ENCODE measurements around the gene PAM.
A peak's percentile ranks its signal among the peaks of the same experiment; 100 is the strongest.

Gene PAM

GRCh38 chr5:103000089-103000488 lies 245.0 kb downstream of the PAM start:
- no peak for DNase-seq (ENCODE audit: insufficient read length, low spot score)
- FAIRE-seq = no peak
- TF ChIP-seq TAF1 (IDR thresholded peaks at IDR 0.05; ENCODE audit: low read depth, low read length) = no peak
- no peak for TF ChIP-seq POLR2AphosphoS5 (IDR thresholded peaks at IDR 0.05; ENCODE audit: low read depth, low read length)
- no peak for TF ChIP-seq PAX5 (IDR thresholded peaks at IDR 0.05; ENCODE audit: insufficient read depth, low read length, severe bottlenecking)
- no peak for TF ChIP-seq SPI1 (IDR thresholded peaks at IDR 0.05; ENCODE audit: low read depth, low read length)
- TF ChIP-seq POU2F2 (IDR thresholded peaks at IDR 0.05; ENCODE audit: low read depth, low read length) = no peak
- no peak for TF ChIP-seq POLR2A (IDR thresholded peaks at IDR 0.05; ENCODE audit: low read depth, low read length)

- FAIRE-seq = no peak
- no peak for DNase-seq (ENCODE audit: insufficient read length, low spot score)
- TF ChIP-seq POLR2A (IDR thresholded peaks at IDR 0.05; ENCODE audit: low read depth, low read length) = no peak
- no peak for TF ChIP-seq POU2F2 (IDR thresholded peaks at IDR 0.05; ENCODE audit: low read depth, low read length)
- no peak for TF ChIP-seq POLR2AphosphoS5 (IDR thresholded peaks at IDR 0.05; ENCODE audit: low read depth, low read length)
- no peak for TF ChIP-seq TAF1 (IDR thresholded peaks at IDR 0.05; ENCODE audit: low read depth, low read length)
- TF ChIP-seq PAX5 (IDR thresholded peaks at IDR 0.05; ENCODE audit: insufficient read depth, low read length, severe bottlenecking) = no peak
- no peak for TF ChIP-seq SPI1 (IDR thresholded peaks at IDR 0.05; ENCODE audit: low read depth, low read length)
Observed at GRCh38 chr5:103003872-103004271, 248.8 kb downstream of the PAM start.

- FAIRE-seq = no peak
- TF ChIP-seq PAX5 (IDR thresholded peaks at IDR 0.05; ENCODE audit: insufficient read depth, low read length, severe bottlenecking) (no peak), POU2F2 (IDR thresholded peaks at IDR 0.05; ENCODE audit: low read depth, low read length) (no peak), TAF1 (IDR thresholded peaks at IDR 0.05; ENCODE audit: low read depth, low read length) (no peak), POLR2A (IDR thresholded peaks at IDR 0.05; ENCODE audit: low read depth, low read length) (no peak), POLR2AphosphoS5 (IDR thresholded peaks at IDR 0.05; ENCODE audit: low read depth, low read length) (no peak), SPI1 (IDR thresholded peaks at IDR 0.05; ENCODE audit: low read depth, low read length) (no peak)
- DNase-seq (ENCODE audit: insufficient read length, low spot score) = no peak
Observed at GRCh38 chr5:103005276-103005675, 250.2 kb downstream of the PAM start.

- DNase-seq (ENCODE audit: insufficient read length, low spot score) (no peak), FAIRE-seq (no peak)
- TF ChIP-seq POU2F2 (IDR thresholded peaks at IDR 0.05; ENCODE audit: low read depth, low read length) (no peak), POLR2A (IDR thresholded peaks at IDR 0.05; ENCODE audit: low read depth, low read length) (no peak), SPI1 (IDR thresholded peaks at IDR 0.05; ENCODE audit: low read depth, low read length) (no peak), PAX5 (IDR thresholded peaks at IDR 0.05; ENCODE audit: insufficient read depth, low read length, severe bottlenecking) (no peak), TAF1 (IDR thresholded peaks at IDR 0.05; ENCODE audit: low read depth, low read length) (no peak), POLR2AphosphoS5 (IDR thresholded peaks at IDR 0.05; ENCODE audit: low read depth, low read length) (no peak)
Observed at GRCh38 chr5:103006921-103007320, 251.8 kb downstream of the PAM start.

- FAIRE-seq (no peak), DNase-seq (ENCODE audit: insufficient read length, low spot score) (no peak)
- no peak for TF ChIP-seq POLR2A (IDR thresholded peaks at IDR 0.05; ENCODE audit: low read depth, low read length)
- no peak for TF ChIP-seq TAF1 (IDR thresholded peaks at IDR 0.05; ENCODE audit: low read depth, low read length)
- TF ChIP-seq PAX5 (IDR thresholded peaks at IDR 0.05; ENCODE audit: insufficient read depth, low read length, severe bottlenecking) = no peak
- TF ChIP-seq POLR2AphosphoS5 (IDR thresholded peaks at IDR 0.05; ENCODE audit: low read depth, low read length) = no peak
- TF ChIP-seq POU2F2 (IDR thresholded peaks at IDR 0.05; ENCODE audit: low read depth, low read length) = no peak
- no peak for TF ChIP-seq SPI1 (IDR thresholded peaks at IDR 0.05; ENCODE audit: low read depth, low read length)
Observed at GRCh38 chr5:103010168-103010567, 255.1 kb downstream of the PAM start.

GRCh38 chr5:103013933-103014552 lies 258.9 kb downstream of the PAM start:
- no peak for FAIRE-seq
- DNase-seq (ENCODE audit: insufficient read length, low spot score) = no peak
- TF ChIP-seq SPI1 (IDR thresholded peaks at IDR 0.05; ENCODE audit: low read depth, low read length) = no peak
- TF ChIP-seq POLR2A (IDR thresholded peaks at IDR 0.05; ENCODE audit: low read depth, low read length) = no peak
- TF ChIP-seq TAF1 (IDR thresholded peaks at IDR 0.05; ENCODE audit: low read depth, low read length) = no peak
- TF ChIP-seq POLR2AphosphoS5 (IDR thresholded peaks at IDR 0.05; ENCODE audit: low read depth, low read length) = no peak
- no peak for TF ChIP-seq PAX5 (IDR thresholded peaks at IDR 0.05; ENCODE audit: insufficient read depth, low read length, severe bottlenecking)
- TF ChIP-seq POU2F2 (IDR thresholded peaks at IDR 0.05; ENCODE audit: low read depth, low read length) = no peak

GRCh38 chr5:103014983-103015382 lies 259.9 kb downstream of the PAM start:
- DNase-seq (ENCODE audit: insufficient read length, low spot score) (no peak), FAIRE-seq (no peak)
- TF ChIP-seq POLR2A (IDR thresholded peaks at IDR 0.05; ENCODE audit: low read depth, low read length) = no peak
- TF ChIP-seq TAF1 (IDR thresholded peaks at IDR 0.05; ENCODE audit: low read depth, low read length) = no peak
- TF ChIP-seq PAX5 (IDR thresholded peaks at IDR 0.05; ENCODE audit: insufficient read depth, low read length, severe bottlenecking) = no peak
- TF ChIP-seq SPI1 (IDR thresholded peaks at IDR 0.05; ENCODE audit: low read depth, low read length) = no peak
- TF ChIP-seq POLR2AphosphoS5 (IDR thresholded peaks at IDR 0.05; ENCODE audit: low read depth, low read length) = no peak
- no peak for TF ChIP-seq POU2F2 (IDR thresholded peaks at IDR 0.05; ENCODE audit: low read depth, low read length)

- DNase-seq (ENCODE audit: insufficient read length, low spot score) (no peak), FAIRE-seq (no peak)
- TF ChIP-seq TAF1 (IDR thresholded peaks at IDR 0.05; ENCODE audit: low read depth, low read length) (no peak), SPI1 (IDR thresholded peaks at IDR 0.05; ENCODE audit: low read depth, low read length) (no peak), POLR2AphosphoS5 (IDR thresholded peaks at IDR 0.05; ENCODE audit: low read depth, low read length) (no peak), PAX5 (IDR thresholded peaks at IDR 0.05; ENCODE audit: insufficient read depth, low read length, severe bottlenecking) (no peak), POU2F2 (IDR thresholded peaks at IDR 0.05; ENCODE audit: low read depth, low read length) (no peak), POLR2A (IDR thresholded peaks at IDR 0.05; ENCODE audit: low read depth, low read length) (no peak)
Observed at GRCh38 chr5:103016167-103016566, 261.1 kb downstream of the PAM start.

GRCh38 chr5:103019804-103020203 lies 264.7 kb downstream of the PAM start:
- no peak for FAIRE-seq
- TF ChIP-seq TAF1 (IDR thresholded peaks at IDR 0.05; ENCODE audit: low read depth, low read length) (no peak), PAX5 (IDR thresholded peaks at IDR 0.05; ENCODE audit: insufficient read depth, low read length, severe bottlenecking) (no peak), SPI1 (IDR thresholded peaks at IDR 0.05; ENCODE audit: low read depth, low read length) (peak; percentile 56; the same call in 1 of the 2 replicates)
- no peak for DNase-seq (ENCODE audit: insufficient read length, low spot score)

- DNase-seq (ENCODE audit: insufficient read length, low spot score) = no peak
- peak; percentile 5 for FAIRE-seq
Observed at GRCh38 chr5:103021314-103021713, 266.2 kb downstream of the PAM start.

More at GRCh38 chr5:103021314-103021713, 266.2 kb downstream of the PAM start:
- no peak for TF ChIP-seq POLR2AphosphoS5 (IDR thresholded peaks at IDR 0.05; ENCODE audit: low read depth, low read length)
- TF ChIP-seq SPI1 (IDR thresholded peaks at IDR 0.05; ENCODE audit: low read depth, low read length) = peak; percentile 27; the same call in 1 of the 2 replicates

All from GM12891 (cell line).